Tibial nerve (tissue), 4 donors: ENCODE data around the gene DCD. TPM values are rescaled to one million over a fixed set of nuclear protein-coding genes. Genes with fewer than 3 reads are reported as not detected.

Experiments used
- DNase-seq, 2 donors: peaks; one replicate each; pipeline ENCODE4 v3.0.0-alpha.2; 2019; ENCODE audit warnings: low spot score in 2 of 2
- H3K27ac ChIP-seq, 4 donors: fragments of 200-600 bp; sonication (generic) in 3 of 4; one replicate each; pipeline ENCODE4 v1.5.1; 2017 to 2019; ENCODE audit warnings: mild to moderate bottlenecking in 1 of 4
- H3K27me3 ChIP-seq, 2 donors: fragments of 200-600 bp; sonication (generic) in 1 of 2; one replicate each; pipeline versions ENCODE4 v1.5.1 to v1.6.0; 2017 to 2019
- H3K36me3 ChIP-seq, 3 donors: fragments of 200-600 bp; sonication (generic); one replicate each; pipeline ENCODE4 v1.5.1; 2018 to 2019
- H3K4me1 ChIP-seq, 4 donors: fragments of 200-600 bp; sonication (generic) in 3 of 4; one replicate each; pipeline ENCODE4 v1.5.1; 2017 to 2019
- H3K4me3 ChIP-seq, 4 donors: fragments of 200-600 bp; sonication (generic) in 3 of 4; one replicate each; pipeline ENCODE4 v1.5.1; 2017 to 2019; ENCODE audit warnings: mild to moderate bottlenecking in 1 of 4, moderate library complexity in 1 of 4
- H3K9me3 ChIP-seq, 4 donors: fragments of 200-600 bp; sonication (generic) in 3 of 4; one replicate each; pipeline ENCODE4 v1.5.1; 2017 to 2019
- EP300 ChIP-seq, 2 donors: sonication (generic); formaldehyde crosslinking; IDR thresholded peaks; one replicate each; pipeline ENCODE4 v1.6.1; 2017; ENCODE audit warnings: antibody characterized with exemption in 2 of 2, mild to moderate bottlenecking in 1 of 2
- POLR2A ChIP-seq, 2 donors: fragments of 450-650 bp; IDR thresholded peaks; one replicate each; pipeline ENCODE4 v1.6.1; 2017; ENCODE audit warnings: antibody characterized with exemption in 2 of 2, mild to moderate bottlenecking in 2 of 2, moderate library complexity in 2 of 2
- WGBS, 2 donors: methylation state at CpG; one replicate each; pipeline ENCODE4 v1.1.5; 2018; 5-methylcytosine and 5-hydroxymethylcytosine counted together
- total RNA-seq, 4 donors: library from RNA; depleted of rRNA; stranded (reverse); fragments of >200 nt; gene quantifications; one replicate each; pipeline ENCODE4 v1.1.0, GENCODE V29; 2016
- TF ChIP-seq, protein P1 (sequence below), 5 experiments: fragments of 200-600 bp in 3 of 5; fragments of 450-650 bp in 2 of 5; sonication (generic) in 3 of 5; IDR thresholded peaks; one replicate each; pipeline ENCODE4 v1.5.1; 2016 to 2019; ENCODE audit warnings: antibody characterized with exemption in 5 of 5, mild to moderate bottlenecking in 3 of 5, moderate library complexity in 2 of 5

The DCD gene, protein sequence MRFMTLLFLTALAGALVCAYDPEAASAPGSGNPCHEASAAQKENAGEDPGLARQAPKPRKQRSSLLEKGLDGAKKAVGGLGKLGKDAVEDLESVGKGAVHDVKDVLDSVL
- total RNA-seq, result not detected

DNA sequence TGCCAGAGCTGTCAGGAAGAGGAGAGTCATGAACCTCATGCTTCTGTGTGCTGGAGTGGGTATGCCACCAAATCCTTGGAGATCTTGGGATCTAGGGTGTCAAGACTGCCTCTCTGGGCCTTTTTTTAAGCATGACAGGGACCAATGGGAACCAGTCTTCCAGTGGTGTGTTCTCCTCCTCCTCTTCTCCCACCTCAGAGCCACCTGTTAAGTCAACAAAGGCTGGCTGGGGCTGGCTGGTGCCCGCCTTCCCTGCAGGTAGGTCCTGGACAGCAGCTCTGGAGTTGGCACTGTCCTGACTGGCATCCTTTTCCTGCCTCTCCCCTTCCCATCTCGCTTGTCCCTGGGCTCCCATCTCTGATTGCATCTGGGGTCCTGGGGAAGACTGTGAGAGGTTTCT is at the start of gene DCD:
Gene DCD, minus strand, starts transcription at position 101 of the 400 bp plus-strand sequence. Its CDS starts 62 bp downstream, at position 39.
- no peak within 1 kb of the TSS for H3K27ac ChIP-seq
- H3K36me3 ChIP-seq, result no peaks in the 10 kb centered on the region
- no peaks in the 10 kb centered on the region for H3K27me3 ChIP-seq
- H3K9me3 ChIP-seq, result no peaks in the 10 kb centered on the region
- DNase-seq, result no peak
- no peak within 1 kb of the TSS for H3K4me3 ChIP-seq
- no peaks in the 10 kb centered on the region for H3K4me1 ChIP-seq
- TF ChIP-seq, protein P1, sequence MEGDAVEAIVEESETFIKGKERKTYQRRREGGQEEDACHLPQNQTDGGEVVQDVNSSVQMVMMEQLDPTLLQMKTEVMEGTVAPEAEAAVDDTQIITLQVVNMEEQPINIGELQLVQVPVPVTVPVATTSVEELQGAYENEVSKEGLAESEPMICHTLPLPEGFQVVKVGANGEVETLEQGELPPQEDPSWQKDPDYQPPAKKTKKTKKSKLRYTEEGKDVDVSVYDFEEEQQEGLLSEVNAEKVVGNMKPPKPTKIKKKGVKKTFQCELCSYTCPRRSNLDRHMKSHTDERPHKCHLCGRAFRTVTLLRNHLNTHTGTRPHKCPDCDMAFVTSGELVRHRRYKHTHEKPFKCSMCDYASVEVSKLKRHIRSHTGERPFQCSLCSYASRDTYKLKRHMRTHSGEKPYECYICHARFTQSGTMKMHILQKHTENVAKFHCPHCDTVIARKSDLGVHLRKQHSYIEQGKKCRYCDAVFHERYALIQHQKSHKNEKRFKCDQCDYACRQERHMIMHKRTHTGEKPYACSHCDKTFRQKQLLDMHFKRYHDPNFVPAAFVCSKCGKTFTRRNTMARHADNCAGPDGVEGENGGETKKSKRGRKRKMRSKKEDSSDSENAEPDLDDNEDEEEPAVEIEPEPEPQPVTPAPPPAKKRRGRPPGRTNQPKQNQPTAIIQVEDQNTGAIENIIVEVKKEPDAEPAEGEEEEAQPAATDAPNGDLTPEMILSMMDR (IDR thresholded peaks at IDR 0.05), result no peak
- TF ChIP-seq POLR2A (IDR thresholded peaks at IDR 0.05) (no peak), EP300 (IDR thresholded peaks at IDR 0.05) (no peak)
- WGBS, 2 donors, result 83 to 93% methylated on average over 2 of the region's 2 CpGs

DNA sequence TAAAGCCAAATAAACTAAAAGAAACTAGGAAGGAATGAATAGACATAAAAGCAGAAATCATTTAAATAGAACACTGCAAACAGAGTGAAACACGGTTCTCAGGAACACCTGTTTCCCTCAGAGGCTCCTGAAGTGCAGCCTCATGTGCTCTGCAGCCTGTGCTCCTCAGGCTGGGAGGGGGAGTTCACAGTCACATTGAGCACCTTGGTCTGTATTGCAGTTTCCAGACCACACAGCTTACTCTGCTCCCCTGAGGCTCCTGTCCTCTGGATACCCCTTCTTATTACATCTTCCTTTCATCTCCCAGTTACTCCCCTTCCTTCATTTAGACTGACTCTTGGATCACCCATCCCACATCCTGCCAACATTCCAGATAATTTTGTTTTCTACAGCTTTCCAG is 49.7 kb upstream of the DCD start:
- no peak for DNase-seq
- peaks cover 0 to 3% (median 0%) of the 10 kb centered on the region in 4 donors for H3K4me1 ChIP-seq
- H3K27me3 ChIP-seq, result no peaks in the 10 kb centered on the region
- H3K27ac ChIP-seq, result no peak overlapping the region
- H3K36me3 ChIP-seq, result no peaks in the 10 kb centered on the region
- H3K4me3 ChIP-seq, result no peak overlapping the region
- WGBS, 2 donors, result 34 to 39% methylated on average over 1 of the region's 1 CpG
- H3K9me3 ChIP-seq, result no peaks in the 10 kb centered on the region
- TF ChIP-seq EP300 (IDR thresholded peaks at IDR 0.05), result no peak
- TF ChIP-seq, protein P1 (IDR thresholded peaks at IDR 0.05), result no peak
- TF ChIP-seq POLR2A (IDR thresholded peaks at IDR 0.05), result no peak

DNA sequence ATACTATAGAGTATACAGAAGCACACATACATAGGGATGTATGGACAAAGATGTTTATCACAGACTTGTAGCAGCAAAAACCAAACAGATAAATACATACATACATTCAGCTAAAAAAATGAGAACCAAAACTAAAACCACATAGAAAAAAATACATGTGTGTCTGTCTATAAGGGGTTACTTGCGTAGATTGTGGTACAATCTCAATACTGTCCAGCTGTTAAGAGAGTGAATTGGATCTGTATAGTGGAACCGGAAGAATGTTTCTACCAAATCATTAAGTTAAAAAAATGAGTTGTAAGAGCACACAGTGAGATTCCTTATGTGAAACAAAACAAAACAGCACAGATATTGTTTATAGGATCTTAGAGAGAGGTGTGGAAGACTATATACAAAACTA is 44.2 kb upstream of the DCD start:
- Histone ChIP-seq H3K4me1 (no peaks in the 10 kb centered on the region), H3K27me3 (no peaks in the 10 kb centered on the region), H3K4me3 (no peak overlapping the region), H3K9me3 (no peaks in the 10 kb centered on the region), H3K27ac (no peak overlapping the region), H3K36me3 (no peaks in the 10 kb centered on the region)
- no peak for DNase-seq
- WGBS, 2 donors, result 25 to 37% methylated on average over 2 of the region's 2 CpGs
- TF ChIP-seq, protein P1 (IDR thresholded peaks at IDR 0.05), result no peak
- no peak for TF ChIP-seq POLR2A (IDR thresholded peaks at IDR 0.05)
- TF ChIP-seq EP300 (IDR thresholded peaks at IDR 0.05), result no peak

DNA sequence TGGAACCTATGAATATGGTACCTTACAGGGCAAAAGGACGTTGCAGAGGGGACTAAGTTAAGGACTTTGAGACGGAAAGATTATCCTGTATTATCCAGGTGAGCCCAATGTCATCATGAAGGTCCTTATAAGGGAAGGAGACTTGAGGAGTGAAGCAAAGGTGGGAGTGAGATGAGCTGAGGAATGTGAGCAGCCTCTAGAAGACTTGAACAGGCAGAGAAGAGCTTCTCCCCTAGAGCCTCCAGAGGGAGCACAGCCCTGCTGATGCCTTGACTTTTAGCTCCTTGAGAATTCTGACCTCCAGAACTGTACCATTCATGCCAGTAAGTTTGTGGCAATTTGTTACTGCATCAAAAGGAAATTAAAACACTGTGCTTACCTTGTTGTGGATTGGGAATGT is 41.8 kb upstream of the DCD start:
- Histone ChIP-seq H3K9me3 (no peaks in the 10 kb centered on the region), H3K4me1 (no peaks in the 10 kb centered on the region), H3K36me3 (no peaks in the 10 kb centered on the region), H3K27me3 (peaks cover 0 to 3% of the 10 kb centered on the region in 2 donors), H3K27ac (no peak overlapping the region), H3K4me3 (no peak overlapping the region)
- 77 to 81% methylated on average over 2 of the region's 2 CpGs for WGBS, 2 donors
- no peak for DNase-seq
- TF ChIP-seq, protein P1 (IDR thresholded peaks at IDR 0.05), result no peak
- TF ChIP-seq EP300 (IDR thresholded peaks at IDR 0.05), result no peak
- no peak for TF ChIP-seq POLR2A (IDR thresholded peaks at IDR 0.05)

DNA sequence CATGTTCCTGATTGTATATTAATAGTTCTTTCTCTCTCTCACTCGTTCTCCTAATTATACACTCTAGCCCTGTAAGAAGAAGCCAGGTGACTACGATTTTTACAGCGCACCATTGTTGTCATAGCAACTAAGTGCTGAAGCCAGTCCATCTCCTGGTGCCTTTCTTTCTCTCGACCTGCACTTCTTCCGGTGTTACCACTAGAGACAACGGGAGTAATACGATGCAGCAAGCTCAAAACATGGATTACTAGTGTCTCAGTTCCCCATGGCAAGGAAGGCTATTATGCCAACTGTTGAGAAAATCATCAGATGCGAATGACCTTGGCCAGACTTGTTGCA is 40.8 kb upstream of the DCD start:
- 74 to 81% methylated on average over 8 of the region's 8 CpGs for WGBS, 2 donors
- Histone ChIP-seq H3K9me3 (no peaks in the 10 kb centered on the region), H3K4me1 (no peaks in the 10 kb centered on the region), H3K27ac (no peak overlapping the region), H3K36me3 (no peaks in the 10 kb centered on the region), H3K4me3 (no peak overlapping the region), H3K27me3 (peaks cover 0 to 9% of the 10 kb centered on the region in 2 donors)
- no peak for DNase-seq
- TF ChIP-seq, protein P1 (IDR thresholded peaks at IDR 0.05), result no peak
- TF ChIP-seq EP300 (IDR thresholded peaks at IDR 0.05) (no peak), POLR2A (IDR thresholded peaks at IDR 0.05) (no peak)
